ENCODE data around the gene MAML2. TPM values are rescaled to one million over a fixed set of nuclear protein-coding genes. Genes with fewer than 3 reads are reported as not detected.

The MAML2 gene
- total and polyA plus RNA-seq, 2 of the 13 experiments (the other 11 are each of a cell fraction or from before 2014, with no cell fraction given): 2.3 to 25.9 TPM

- no peak for TF ChIP-seq BRF2 (CRISPR knock-in tag; IDR thresholded peaks at IDR 0.05)
- TF ChIP-seq ARID4A (CRISPR knock-in tag; IDR thresholded peaks at IDR 0.05; ENCODE audit: borderline replicate concordance): no peak
- TF ChIP-seq FOXM1 (CRISPR knock-in tag; IDR thresholded peaks at IDR 0.05): no peak
- TF ChIP-seq SETDB1 (CRISPR knock-in tag; IDR thresholded peaks at IDR 0.05; ENCODE audit: borderline replicate concordance): no peak
- no peak for TF ChIP-seq ZSCAN29 (CRISPR knock-in tag; conservative IDR thresholded peaks at IDR 0.05)
- TF ChIP-seq NR2F2 (IDR thresholded peaks at IDR 0.05; ENCODE audit: borderline replicate concordance, low read depth): no peak
- TF ChIP-seq POLR2A (IDR thresholded peaks at IDR 0.05; ENCODE audit: insufficient read depth in 1 of 2, low read depth in 2 of 2, low read length in 2 of 2): 0 out of 4 replicates have a peak, but pooled peaks of 1 of the 2 experiments have one; percentile 19
- TF ChIP-seq BORCS8-MEF2B (CRISPR knock-in tag; IDR thresholded peaks at IDR 0.05): 0 out of 2 replicates have a peak, but pooled peaks have one; percentile 47
- TF ChIP-seq ZSCAN20 (CRISPR knock-in tag; IDR thresholded peaks at IDR 0.05; ENCODE audit: borderline replicate concordance): no peak
- TF ChIP-seq SMYD3 (CRISPR knock-in tag; IDR thresholded peaks at IDR 0.05): 0 out of 2 replicates have a peak, but pooled peaks have one; percentile 33
- TF ChIP-seq DR1 (CRISPR knock-in tag; IDR thresholded peaks at IDR 0.05): no peak
- TF ChIP-seq TOPORS (CRISPR knock-in tag; IDR thresholded peaks at IDR 0.05): no peak
- TF ChIP-seq ZBTB8A (CRISPR knock-in tag; IDR thresholded peaks at IDR 0.05; ENCODE audit: borderline replicate concordance, low read depth): no peak
- no peak for TF ChIP-seq ZNF710 (CRISPR knock-in tag; IDR thresholded peaks at IDR 0.05; ENCODE audit: borderline replicate concordance)
- TF ChIP-seq ATF7-NPFF (CRISPR knock-in tag; IDR thresholded peaks at IDR 0.05; ENCODE audit: low read depth): no peak
- TF ChIP-seq RARA (CRISPR knock-in tag; IDR thresholded peaks at IDR 0.05): peak; percentile 41
- TF ChIP-seq GFI1 (CRISPR knock-in tag; IDR thresholded peaks at IDR 0.05; ENCODE audit: borderline replicate concordance): peak; percentile 72
- TF ChIP-seq HNF4G (IDR thresholded peaks at IDR 0.05; ENCODE audit: borderline replicate concordance, low read depth, low read length): peak; percentile 55; the same call in 1 of the 2 replicates
- TF ChIP-seq HNF4G (CRISPR knock-in tag; IDR thresholded peaks at IDR 0.05; ENCODE audit: borderline replicate concordance, low read depth): no peak
- TF ChIP-seq PHF21A (CRISPR knock-in tag; IDR thresholded peaks at IDR 0.05): no peak
- no peak for TF ChIP-seq MXD4 (CRISPR knock-in tag; IDR thresholded peaks at IDR 0.05)
- no peak for TF ChIP-seq PHB2 (IDR thresholded peaks at IDR 0.05; ENCODE audit: partially characterized antibody)
- no peak for TF ChIP-seq NFYB (CRISPR knock-in tag; IDR thresholded peaks at IDR 0.05)
Observed at GRCh38 chr11:96097844-96098421, 245.1 kb downstream of the MAML2 start (continued).
